ENCODE data around the gene CNTNAP2. TPM values are rescaled to one million over a fixed set of nuclear protein-coding genes. Genes with fewer than 3 reads are reported as not detected.

Gene CNTNAP2
- total RNA-seq, 1 donor from 2014 or later = 0.27 TPM

GRCh38 chr7:147923841-147924240, 1807.2 kb downstream of the CNTNAP2 start:
- Mint-ChIP-seq H3K4me1 (ENCODE audit: low read depth) (no peaks in the 10 kb centered on the region), H3K27ac (ENCODE audit: unreplicated experiment) (no peak overlapping the region), H3K4me3 (ENCODE audit: unreplicated experiment) (no peak overlapping the region), H3K27me3 (ENCODE audit: low read depth) (no peaks in the 10 kb centered on the region), H3K36me3 (ENCODE audit: low read depth) (no peaks in the 10 kb centered on the region), H3K9me3 (ENCODE audit: low read depth) (no peaks in the 10 kb centered on the region)
- no peak for TF ChIP-seq CTCF (IDR thresholded peaks at IDR 0.05)
- no peak for DNase-seq (ENCODE audit: low spot score)

GRCh38 chr7:147937428-147937827, 1820.8 kb downstream of the CNTNAP2 start:
- no peak for TF ChIP-seq CTCF (IDR thresholded peaks at IDR 0.05)
- no peak overlapping the region for H3K4me3 Mint-ChIP-seq (ENCODE audit: unreplicated experiment)
- H3K9me3 Mint-ChIP-seq (ENCODE audit: low read depth) = peaks cover 5% of the 10 kb centered on the region
- no peaks in the 10 kb centered on the region for H3K27me3 Mint-ChIP-seq (ENCODE audit: low read depth)
- H3K36me3 Mint-ChIP-seq (ENCODE audit: low read depth) = no peaks in the 10 kb centered on the region
- no peak for DNase-seq (ENCODE audit: low spot score)
- no peak overlapping the region for H3K27ac Mint-ChIP-seq (ENCODE audit: unreplicated experiment)
- H3K4me1 Mint-ChIP-seq (ENCODE audit: low read depth) = no peaks in the 10 kb centered on the region

GRCh38 chr7:147941381-147941780, 1824.8 kb downstream of the CNTNAP2 start:
- DNase-seq (ENCODE audit: low spot score) = no peak
- Mint-ChIP-seq H3K4me3 (ENCODE audit: unreplicated experiment) (no peak overlapping the region), H3K36me3 (ENCODE audit: low read depth) (no peaks in the 10 kb centered on the region), H3K27ac (ENCODE audit: unreplicated experiment) (no peak overlapping the region), H3K27me3 (ENCODE audit: low read depth) (no peaks in the 10 kb centered on the region), H3K9me3 (ENCODE audit: low read depth) (peaks cover 2% of the 10 kb centered on the region), H3K4me1 (ENCODE audit: low read depth) (no peaks in the 10 kb centered on the region)
- TF ChIP-seq CTCF (IDR thresholded peaks at IDR 0.05) = no peak

- TF ChIP-seq CTCF (IDR thresholded peaks at IDR 0.05) = no peak
- no peaks in the 10 kb centered on the region for H3K27me3 Mint-ChIP-seq (ENCODE audit: low read depth)
- no peak for DNase-seq (ENCODE audit: low spot score)
- no peak overlapping the region for H3K27ac Mint-ChIP-seq (ENCODE audit: unreplicated experiment)
- H3K9me3 Mint-ChIP-seq (ENCODE audit: low read depth) = peaks cover 2% of the 10 kb centered on the region
- no peaks in the 10 kb centered on the region for H3K4me1 Mint-ChIP-seq (ENCODE audit: low read depth)
- no peaks in the 10 kb centered on the region for H3K36me3 Mint-ChIP-seq (ENCODE audit: low read depth)
- no peak overlapping the region for H3K4me3 Mint-ChIP-seq (ENCODE audit: unreplicated experiment)
Observed at GRCh38 chr7:147944321-147944720, 1827.7 kb downstream of the CNTNAP2 start.

GRCh38 chr7:147952918-147953317, 1836.3 kb downstream of the CNTNAP2 start:
- H3K4me3 Mint-ChIP-seq (ENCODE audit: unreplicated experiment) = no peak overlapping the region
- no peak for DNase-seq (ENCODE audit: low spot score)
- H3K27ac Mint-ChIP-seq (ENCODE audit: unreplicated experiment) = no peak overlapping the region
- H3K27me3 Mint-ChIP-seq (ENCODE audit: low read depth) = peaks cover 7% of the 10 kb centered on the region
- H3K4me1 Mint-ChIP-seq (ENCODE audit: low read depth) = no peaks in the 10 kb centered on the region
- TF ChIP-seq CTCF (IDR thresholded peaks at IDR 0.05) = no peak
- no peaks in the 10 kb centered on the region for H3K36me3 Mint-ChIP-seq (ENCODE audit: low read depth)
- H3K9me3 Mint-ChIP-seq (ENCODE audit: low read depth) = peaks cover 17% of the 10 kb centered on the region
